Psoas muscle (tissue), 8 donors: ENCODE results near the gene MYO1E. TPM values are rescaled to one million over a fixed set of nuclear protein-coding genes. Genes with fewer than 3 reads are reported as not detected.

Experiments used
- ATAC-seq, 4 donors: fragments of 200-7000 bp; cut with Tn5 transposase; one replicate each; pipeline ENCODE4 v1.9.1; 2020; ENCODE audit warnings: moderate library complexity in 3 of 4, mild to moderate bottlenecking in 2 of 4
- DNase-seq, 2 donors: peaks; one replicate each; pipeline ENCODE4 v3.0.0-alpha.2; 2020
- H3K27ac ChIP-seq: fragments of 200-600 bp; one replicate; pipeline ENCODE4 v1.8.0; 2022
- H3K27me3 ChIP-seq, 3 donors: fragments of 200-600 bp in 1 of 3; one replicate each; pipeline versions ENCODE4 v1.6.1 to v1.8.0; 2013 to 2022; ENCODE audit warnings: low read length in 2 of 3, mild to moderate bottlenecking in 2 of 3, moderate library complexity in 1 of 3; ENCODE audit not compliant: insufficient read depth in 3 of 3
- H3K36me3 ChIP-seq, 2 donors: fragments of 200-600 bp in 1 of 2; one replicate each; pipeline versions ENCODE4 v1.6.1 to v1.8.0; 2013 to 2022; ENCODE audit warnings: low read depth in 1 of 2, mild to moderate bottlenecking in 1 of 2, moderate library complexity in 1 of 2; ENCODE audit not compliant: insufficient read depth in 1 of 2
- H3K4me1 ChIP-seq: fragments of 200-600 bp; one replicate; pipeline ENCODE4 v1.8.0; 2022
- H3K4me3 ChIP-seq: fragments of 200-600 bp; one replicate; pipeline ENCODE4 v1.8.0; 2022; ENCODE audit warnings: mild to moderate bottlenecking
- H3K9me3 ChIP-seq: fragments of 200-600 bp; one replicate; pipeline ENCODE4 v1.8.0; 2022
- WGBS, 3 donors: extraction: QIAGEN DNeasy Blood & Tissue Kit; methylation state at CpG; one replicate each; pipeline versions ENCODE4 v1.1.6 to v1.1.7; 2013; 5-methylcytosine and 5-hydroxymethylcytosine counted together
- intact Hi-C, 2 donors: fragments of 100-400 bp; cut with DNase I; formaldehyde crosslinking; loops; one replicate each; pipeline versions ENCODE4 v1.11.0 to v1.14.2; 2022
- polyA plus RNA-seq, 3 donors: library from polyadenylated mRNA; stranded (reverse); fragments of 200-250 nt; gene quantifications; one replicate each; pipeline ENCODE4 v1.2.3, GENCODE V29; 2013
- total RNA-seq, 4 donors: library from RNA; stranded (reverse); fragmentation: NEBNext Ultra II Directional in 2 of 4; extraction: Animal tissue kit (Norgen Biotek cat#: 25700) in 2 of 4; gene quantifications; one replicate each; pipeline versions ENCODE4 v1.2.1 to v1.2.4, GENCODE V29; 2021 to 2023
- TF ChIP-seq, protein P1 (sequence below): fragments of 200-600 bp; IDR thresholded peaks from one replicate; pipeline ENCODE4 v1.8.0; 2022; ENCODE audit warnings: antibody characterized with exemption
- donor health status: healthy with polysubstance abuse.
- donor health status: DM: no; HTN: no; CAD: no; lungs with moderate emphysema.
- donor health status: Bipolar disorder and iron deficiency.
- donor health status: healthy.
- donor health status: DM: yes; HTN: yes; CAD: no.
- donor health status: DM: no; HTN: no; CAD: no.
- donor health status: DM: no; HTN: no; CAD: no.
- donor health status: DM: yes; HTN: yes; CAD: no.

Gene MYO1E
- total and polyA plus RNA-seq, 7 donors = 10.0 to 53.7 (median 26.3) TPM

DNA sequence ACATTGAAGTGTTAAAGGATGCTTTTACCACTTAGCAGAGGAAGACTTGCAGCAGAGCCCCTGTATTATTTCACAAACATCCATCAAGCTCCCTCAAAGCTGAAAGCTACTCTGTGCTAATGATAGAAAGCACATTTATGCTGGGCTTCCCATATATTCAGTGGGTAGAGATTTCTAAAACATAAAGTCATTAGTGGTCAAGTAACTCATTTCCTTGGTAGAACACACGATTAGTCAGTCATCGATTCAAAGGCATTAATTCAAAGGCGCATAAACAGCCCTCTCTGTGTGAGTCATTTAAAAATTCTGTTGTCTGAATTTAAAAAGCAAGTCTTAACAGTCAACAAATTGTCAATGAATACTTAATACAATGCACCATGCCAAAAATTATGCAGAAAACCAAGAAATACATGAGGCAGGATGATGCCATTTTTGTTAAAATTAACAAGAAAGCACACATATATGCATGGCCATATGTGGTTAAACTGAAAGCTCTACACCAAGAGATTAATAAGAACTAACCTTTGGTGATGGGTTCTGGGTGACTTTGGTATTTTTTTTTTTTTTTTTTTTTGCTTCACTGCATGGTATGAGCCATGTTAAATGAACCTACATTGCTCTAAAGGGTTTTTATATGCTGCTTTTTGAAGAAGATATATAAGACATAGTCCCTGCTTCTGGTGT lies 104.4 kb downstream of the MYO1E start:
- ATAC-seq (no peak), DNase-seq (no peak)
- Histone ChIP-seq H3K27me3 (no peaks in the 10 kb centered on the region), H3K36me3 (peaks cover 0 to 4% of the 10 kb centered on the region in 2 donors), H3K4me3 (no peak overlapping the region), H3K4me1 (no peaks in the 10 kb centered on the region), H3K9me3 (no peaks in the 10 kb centered on the region), H3K27ac (no peak overlapping the region)
- TF ChIP-seq, protein P1, sequence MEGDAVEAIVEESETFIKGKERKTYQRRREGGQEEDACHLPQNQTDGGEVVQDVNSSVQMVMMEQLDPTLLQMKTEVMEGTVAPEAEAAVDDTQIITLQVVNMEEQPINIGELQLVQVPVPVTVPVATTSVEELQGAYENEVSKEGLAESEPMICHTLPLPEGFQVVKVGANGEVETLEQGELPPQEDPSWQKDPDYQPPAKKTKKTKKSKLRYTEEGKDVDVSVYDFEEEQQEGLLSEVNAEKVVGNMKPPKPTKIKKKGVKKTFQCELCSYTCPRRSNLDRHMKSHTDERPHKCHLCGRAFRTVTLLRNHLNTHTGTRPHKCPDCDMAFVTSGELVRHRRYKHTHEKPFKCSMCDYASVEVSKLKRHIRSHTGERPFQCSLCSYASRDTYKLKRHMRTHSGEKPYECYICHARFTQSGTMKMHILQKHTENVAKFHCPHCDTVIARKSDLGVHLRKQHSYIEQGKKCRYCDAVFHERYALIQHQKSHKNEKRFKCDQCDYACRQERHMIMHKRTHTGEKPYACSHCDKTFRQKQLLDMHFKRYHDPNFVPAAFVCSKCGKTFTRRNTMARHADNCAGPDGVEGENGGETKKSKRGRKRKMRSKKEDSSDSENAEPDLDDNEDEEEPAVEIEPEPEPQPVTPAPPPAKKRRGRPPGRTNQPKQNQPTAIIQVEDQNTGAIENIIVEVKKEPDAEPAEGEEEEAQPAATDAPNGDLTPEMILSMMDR = no peak
- 88 to 98% (median 96%) methylated on average over 3 of the region's 3 CpGs for WGBS, 3 donors
- intact Hi-C loops = no loop called here

DNA sequence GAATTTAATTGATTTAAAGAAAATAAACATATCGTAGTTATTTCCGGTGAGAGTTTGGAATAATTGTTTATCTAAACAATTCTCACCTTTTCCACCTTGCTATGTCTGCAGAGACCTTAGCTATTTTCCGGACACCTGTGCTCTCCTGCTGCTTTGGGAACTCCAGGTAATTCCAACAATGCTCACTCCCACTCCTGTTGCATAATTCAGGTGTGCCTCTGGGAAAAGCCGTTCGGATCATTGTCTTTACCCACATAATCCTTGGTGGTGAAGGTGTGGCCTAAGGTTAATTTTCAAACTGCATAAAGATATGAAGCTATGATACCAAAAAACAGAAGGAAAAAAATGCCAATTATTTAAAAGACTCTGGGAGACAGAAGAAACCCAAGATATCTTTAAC lies 106.6 kb downstream of the MYO1E start:
- Histone ChIP-seq H3K27me3 (no peaks in the 10 kb centered on the region), H3K36me3 (peaks cover 0 to 5% of the 10 kb centered on the region in 2 donors), H3K27ac (no peak overlapping the region), H3K9me3 (no peaks in the 10 kb centered on the region), H3K4me3 (no peak overlapping the region), H3K4me1 (no peaks in the 10 kb centered on the region)
- no peak for DNase-seq
- TF ChIP-seq, protein P1 = no peak
- intact Hi-C loops = no loop called here
- ATAC-seq = no peak
- WGBS, 3 donors = 93 to 95% (median 95%) methylated on average over 5 of the region's 5 CpGs

DNA sequence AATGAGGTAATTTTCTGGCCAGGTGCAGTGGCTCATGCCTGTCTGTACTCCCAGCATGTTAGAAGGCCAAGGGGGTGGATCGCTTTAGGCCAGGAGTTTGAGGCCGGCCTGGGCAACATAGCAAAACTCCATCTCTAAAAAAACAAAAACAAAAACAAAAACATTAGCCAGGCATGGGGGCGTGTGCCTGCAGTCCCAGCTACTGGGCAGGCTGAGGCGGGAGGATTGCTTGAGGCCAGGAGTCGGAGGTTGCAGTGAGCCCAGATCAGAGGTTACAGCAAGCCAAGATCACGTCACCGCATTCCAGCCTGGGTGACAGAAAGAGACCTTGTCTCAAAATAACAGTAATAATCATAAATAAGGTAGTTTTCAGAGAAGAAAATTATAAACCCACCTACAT lies 110.4 kb downstream of the MYO1E start:
- no peak for ATAC-seq
- WGBS, 3 donors = 94 to 98% (median 97%) methylated on average over 7 of the region's 7 CpGs
- TF ChIP-seq, protein P1 = no peak
- no peak overlapping the region for H3K4me3 ChIP-seq
- no peaks in the 10 kb centered on the region for H3K9me3 ChIP-seq
- no peak for DNase-seq
- H3K27me3 ChIP-seq = no peaks in the 10 kb centered on the region
- intact Hi-C loops = no loop called here
- H3K36me3 ChIP-seq = peaks cover 5 to 12% of the 10 kb centered on the region in 2 donors
- no peak overlapping the region for H3K27ac ChIP-seq
- no peaks in the 10 kb centered on the region for H3K4me1 ChIP-seq

DNA sequence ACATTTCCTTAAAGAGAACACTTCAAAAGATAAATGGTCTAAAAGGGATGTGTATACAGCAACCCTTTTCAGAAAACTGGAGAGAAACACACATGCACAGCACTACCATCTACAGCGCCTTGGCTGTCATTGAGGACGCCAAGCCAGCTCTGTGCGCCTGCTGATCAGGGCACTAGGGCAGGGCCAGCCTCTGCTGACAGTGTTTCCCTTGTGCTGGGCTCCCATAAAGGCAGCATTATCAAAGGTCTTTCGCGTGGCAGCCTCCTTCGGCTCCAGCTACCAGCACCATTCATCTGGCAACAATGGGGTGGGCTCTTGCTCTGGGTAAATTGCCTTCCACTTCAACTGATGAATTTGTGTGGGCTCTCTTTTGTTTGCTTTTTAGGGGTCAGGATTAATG lies 112.6 kb downstream of the MYO1E start:
- TF ChIP-seq, protein P1 = no peak
- Histone ChIP-seq H3K27me3 (no peaks in the 10 kb centered on the region), H3K9me3 (no peaks in the 10 kb centered on the region), H3K27ac (no peak overlapping the region), H3K4me3 (no peak overlapping the region), H3K4me1 (no peaks in the 10 kb centered on the region), H3K36me3 (peaks cover 3 to 19% of the 10 kb centered on the region in 2 donors)
- intact Hi-C loops = no loop called here
- ATAC-seq (no peak), DNase-seq (no peak)
- WGBS, 3 donors = 90 to 96% (median 93%) methylated on average over 6 of the region's 6 CpGs
